Umbilical cord (tissue), 2 donors: ENCODE measurements around the gene AFMID. TPM values are rescaled to one million over a fixed set of nuclear protein-coding genes. Genes with fewer than 3 reads are reported as not detected.
"Not testable (repeated sequence)": the region's sequence is repeated elsewhere in the genome, so short reads cannot be mapped to it uniquely, and the experiment has no call there.

Experiments used
- DNase-seq: peaks from one replicate; pipeline ENCODE4 v3.0.0-alpha.2; 2015; ENCODE audit warnings: low spot score
- total RNA-seq: library from RNA; depleted of rRNA; stranded (reverse); fragments of >200 nt; gene quantifications from one replicate; pipeline ENCODE4 v1.2.3, GENCODE V29; 2014; ENCODE audit warnings: low replicate concordance; ENCODE audit not compliant: insufficient read depth

AFMID gene
- total RNA-seq, 1 donor from 2014 or later, result 5.3 TPM

DNA sequence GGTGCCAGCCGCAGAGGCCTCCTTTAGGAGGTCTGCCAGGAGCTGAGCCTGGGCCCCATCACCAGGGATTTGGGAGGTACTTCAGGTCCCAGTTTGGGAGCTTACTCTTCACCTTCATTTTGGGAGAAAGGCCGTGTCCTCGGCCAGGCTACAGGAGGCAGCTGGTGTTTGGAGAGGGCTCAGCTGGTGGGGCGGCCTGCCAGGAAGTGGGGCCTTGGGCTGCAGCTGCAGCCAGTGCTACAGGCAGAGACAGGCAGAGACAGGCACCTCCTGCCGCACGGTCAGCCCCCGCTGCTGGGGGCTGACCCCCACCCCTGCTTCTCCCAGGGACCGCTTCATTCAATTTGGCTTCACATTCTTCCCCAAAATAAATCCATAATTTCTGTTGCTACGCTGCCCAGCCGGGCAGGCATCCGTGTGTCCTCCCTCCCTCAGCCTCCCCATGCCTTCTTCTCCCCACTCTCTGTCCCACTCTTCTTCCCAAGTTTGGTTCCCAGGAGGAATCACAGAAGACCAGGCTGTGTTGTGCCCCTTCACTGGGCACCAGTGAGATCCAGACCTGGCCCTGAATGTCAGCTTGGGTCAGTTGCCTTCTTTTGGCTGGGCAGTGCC is 50.3 kb downstream of the AFMID start:
- no peak for DNase-seq

DNA sequence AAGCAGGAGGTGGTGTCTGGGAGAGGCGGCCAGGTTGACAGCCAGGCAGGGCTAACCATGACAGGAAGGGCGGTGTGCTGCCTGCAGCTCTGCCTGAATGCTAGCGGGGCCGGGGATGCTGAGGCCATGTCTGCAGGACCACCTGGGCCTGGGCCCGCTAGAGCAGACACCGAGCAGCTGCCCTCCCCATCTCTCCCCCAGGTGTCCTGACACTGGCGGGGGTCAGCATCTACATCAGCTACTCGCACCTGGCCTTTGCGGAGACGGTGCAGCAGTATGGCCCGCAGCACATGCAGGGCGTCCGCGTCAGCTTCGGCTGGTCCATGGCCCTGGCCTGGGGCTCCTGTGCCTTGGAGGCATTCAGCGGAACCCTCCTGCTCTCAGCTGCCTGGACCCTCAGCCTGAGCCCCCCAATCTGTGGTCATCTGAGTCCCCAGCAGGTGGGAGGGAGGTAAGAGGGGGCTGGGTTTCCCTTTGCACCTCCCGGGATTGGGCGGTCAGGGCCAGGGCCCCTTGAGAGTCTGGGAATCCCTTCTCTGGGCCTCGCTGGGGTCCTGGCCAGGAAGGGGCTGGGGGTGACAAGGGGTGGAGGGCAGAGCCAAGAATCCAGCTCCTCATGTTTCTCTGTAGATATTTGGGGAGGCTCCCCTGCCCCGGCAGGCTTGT is 51.8 kb downstream of the AFMID start:
- DNase-seq, result no peak

DNA sequence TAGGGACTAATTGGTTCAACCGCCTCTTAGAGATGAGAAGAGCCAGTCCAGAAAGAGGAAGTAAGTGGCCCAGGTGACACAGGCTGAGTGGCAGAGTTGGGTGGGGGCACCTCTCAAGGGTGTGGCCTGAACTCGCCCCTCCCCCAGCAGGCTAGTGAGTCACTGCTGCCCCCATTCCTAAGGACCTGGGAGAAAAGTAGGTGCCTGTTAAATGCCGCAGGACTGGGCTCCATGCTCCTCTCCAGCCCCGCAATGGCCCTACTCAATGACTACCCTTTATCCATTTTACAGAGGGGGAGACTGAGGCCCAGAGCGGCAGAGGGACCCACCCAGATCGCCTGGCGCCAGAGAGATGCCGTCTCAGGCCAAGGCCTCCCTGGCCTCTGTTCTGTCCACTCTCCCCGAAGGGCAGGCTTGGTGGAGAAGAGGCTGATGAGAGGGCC is 52.3 kb downstream of the AFMID start:
- no peak for DNase-seq

DNA sequence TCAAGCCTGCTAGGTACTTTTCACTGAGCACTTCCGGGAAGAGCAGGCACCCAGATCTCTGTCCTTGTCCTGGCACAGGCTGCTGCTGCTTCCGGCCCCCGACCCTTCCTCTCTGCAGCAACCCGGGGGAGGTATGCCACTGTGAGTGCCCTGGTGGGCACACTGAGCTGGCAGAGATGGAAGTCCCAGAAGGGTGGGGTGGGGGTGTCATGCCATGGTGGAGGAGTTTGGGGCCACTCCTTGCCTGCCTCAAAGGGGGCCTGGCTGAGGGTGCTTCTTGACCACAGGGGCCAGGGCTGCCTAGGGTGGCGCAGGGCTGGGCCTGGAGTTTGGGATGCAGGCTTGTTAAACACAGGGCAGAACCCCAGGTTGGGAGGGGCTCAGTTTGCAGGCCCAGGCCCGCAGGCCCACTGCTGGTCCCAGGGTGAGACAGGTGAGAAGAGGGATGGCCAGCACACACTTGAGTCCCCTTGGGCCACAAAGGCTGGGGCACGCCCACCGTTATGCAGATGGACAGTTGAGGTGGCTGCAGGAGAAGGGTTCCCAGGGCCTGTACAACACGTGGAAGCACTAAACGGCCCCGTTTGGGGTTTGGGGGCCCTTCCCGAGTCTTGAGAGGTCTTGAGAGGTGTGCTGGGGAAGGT is 53.0 kb downstream of the AFMID start:
- DNase-seq, result no peak

DNA sequence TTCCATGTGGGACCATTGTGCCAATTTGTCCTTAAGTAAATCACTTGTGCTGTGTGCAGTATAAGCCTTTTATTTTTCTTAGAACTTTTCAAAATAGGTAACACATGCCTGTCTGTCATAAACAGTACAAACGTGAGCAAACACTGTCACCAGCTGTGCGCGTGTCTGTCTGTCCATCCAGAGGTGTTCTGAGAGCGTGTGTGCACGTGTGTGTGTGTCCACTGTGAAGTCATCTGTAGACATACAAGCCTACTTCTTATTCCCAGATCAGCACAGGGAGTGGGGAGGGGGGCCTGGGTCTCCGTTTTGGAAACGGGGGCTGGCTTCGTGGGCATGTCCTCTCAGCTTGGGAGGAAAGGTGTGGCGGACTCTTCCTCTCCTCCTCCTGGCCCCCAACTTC is 53.7 kb downstream of the AFMID start:
- DNase-seq, result no peak

DNA sequence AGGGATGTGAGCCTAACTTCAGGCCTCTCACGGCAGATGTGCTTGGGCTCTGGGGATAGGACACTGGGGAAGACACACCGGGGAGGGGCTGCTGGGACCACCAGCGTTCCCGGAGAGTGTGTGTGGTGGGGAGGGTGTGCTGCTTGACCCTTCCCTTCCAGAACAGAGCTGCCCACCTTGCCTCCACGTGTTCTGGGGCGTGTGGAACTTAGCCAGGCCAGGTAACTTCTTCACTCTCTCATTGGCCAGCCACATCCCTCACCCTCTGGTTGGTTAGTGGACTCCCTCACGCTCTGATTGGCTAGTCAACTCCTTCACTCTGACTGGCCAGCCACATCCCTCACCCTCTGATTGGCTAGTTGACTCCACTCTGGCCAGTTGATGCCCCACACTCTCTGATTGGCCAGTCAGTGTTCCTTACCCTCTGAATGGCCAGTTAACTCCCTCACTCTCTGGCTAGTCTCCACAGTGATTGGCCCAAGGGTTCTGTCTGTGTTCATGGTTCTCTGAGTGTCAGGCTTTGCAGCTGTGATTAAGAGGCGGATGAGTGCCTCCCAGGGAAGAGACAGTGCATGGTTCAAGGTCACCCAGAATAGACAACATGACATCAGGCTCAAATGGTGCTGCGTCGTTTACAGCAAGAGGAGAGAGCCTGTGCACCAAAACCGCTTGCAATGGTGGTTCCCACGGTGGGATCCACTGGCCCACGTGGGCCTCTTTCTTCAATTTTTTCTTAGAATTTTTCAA is 54.3 kb downstream of the AFMID start:
- no peak for DNase-seq

DNA sequence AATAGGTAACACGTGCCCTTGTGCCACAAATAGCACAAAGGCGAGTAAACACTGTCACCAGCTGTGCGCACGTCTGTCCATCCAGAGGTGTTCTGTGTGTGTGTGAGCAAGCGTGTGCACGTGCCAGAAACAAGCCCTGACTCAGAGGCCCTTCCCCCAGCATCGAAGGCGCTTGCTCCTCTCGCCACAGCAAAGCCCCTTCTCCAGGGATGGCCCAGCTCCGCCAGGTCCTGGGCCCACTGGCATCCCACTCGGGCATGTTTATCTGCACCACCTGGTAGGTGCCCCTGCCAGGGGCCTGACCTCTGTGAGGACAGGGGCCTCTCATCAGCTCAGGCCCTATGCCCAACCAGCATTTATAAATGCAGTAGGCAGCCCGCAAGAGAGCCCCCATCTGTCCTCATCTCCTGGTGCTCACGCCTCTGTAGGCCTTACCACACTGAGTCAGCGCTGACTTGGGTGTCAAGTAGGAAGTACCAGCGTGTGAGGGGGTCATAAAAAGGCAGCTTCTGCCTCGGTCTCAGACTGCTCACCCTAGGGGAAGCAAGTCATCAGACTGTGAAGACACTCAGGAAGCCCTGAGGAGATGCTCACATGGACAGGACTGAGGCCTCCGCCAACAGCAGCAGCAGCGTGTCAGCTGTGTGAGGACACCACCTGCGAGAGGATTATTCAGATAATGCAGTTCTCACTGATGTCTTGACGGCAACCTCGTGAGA is 55.0 kb downstream of the AFMID start:
- DNase-seq, result no peak

DNA sequence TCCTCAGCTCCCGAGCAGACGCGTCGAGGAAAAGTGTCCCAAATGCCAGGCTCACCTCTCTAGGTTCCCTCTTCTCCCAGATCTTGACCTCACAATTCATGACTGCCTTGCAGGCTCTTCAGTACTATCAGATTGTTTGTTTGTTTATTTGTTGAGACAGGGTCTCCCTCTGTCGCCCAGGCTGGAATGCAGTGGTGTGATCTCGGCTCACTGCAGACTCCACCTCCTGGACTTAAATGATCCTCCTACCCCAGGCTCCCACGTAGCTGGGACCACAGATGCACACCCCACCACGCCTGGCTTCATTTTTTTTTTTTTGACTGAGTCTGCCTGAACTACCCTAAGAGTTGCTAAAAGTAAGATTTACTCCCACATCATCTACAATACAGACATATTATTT is 60.1 kb downstream of the AFMID start:
- DNase-seq, result no peak

DNA sequence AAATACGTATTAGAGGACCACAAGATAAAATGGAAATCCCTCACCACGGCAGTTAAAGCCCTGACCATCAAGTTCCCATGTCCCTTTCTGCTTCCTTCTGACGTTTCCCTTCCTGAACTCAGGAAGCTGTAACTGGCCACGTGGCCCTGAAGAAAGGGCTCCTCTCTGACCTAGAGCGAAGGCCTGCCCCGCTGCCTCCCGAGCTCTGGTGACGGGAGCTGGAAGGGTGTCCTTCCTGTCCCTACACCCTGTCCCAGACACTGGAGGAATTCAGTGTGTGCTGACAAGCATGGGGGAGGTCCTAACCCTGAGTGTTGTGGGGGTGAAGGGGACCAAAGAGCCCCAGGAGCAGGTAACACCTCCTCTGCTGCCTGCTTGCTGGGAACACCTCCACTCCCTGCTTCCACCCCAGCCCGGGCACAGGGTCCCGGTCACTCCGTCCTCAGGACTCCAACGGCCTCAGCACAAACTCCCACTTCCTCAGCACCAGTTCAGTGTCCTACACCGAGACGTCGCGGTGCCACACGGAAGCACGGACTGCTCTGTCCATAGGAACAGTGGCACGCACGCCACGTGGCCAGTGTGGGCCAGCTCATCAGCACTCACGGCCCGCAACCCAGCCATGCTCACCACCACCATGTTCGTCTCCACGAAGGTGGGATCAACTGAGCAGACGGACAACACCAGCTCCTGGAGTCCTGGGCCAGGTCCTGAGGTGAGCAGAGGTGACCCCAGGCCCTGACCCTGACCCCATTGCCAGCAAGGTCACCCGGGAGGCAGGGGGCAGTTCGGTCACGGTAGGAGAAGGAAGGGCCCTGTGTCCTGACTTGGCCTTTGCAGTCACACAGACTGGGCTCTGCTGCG is 61.1 kb downstream of the AFMID start:
- DNase-seq, result no peak

DNA sequence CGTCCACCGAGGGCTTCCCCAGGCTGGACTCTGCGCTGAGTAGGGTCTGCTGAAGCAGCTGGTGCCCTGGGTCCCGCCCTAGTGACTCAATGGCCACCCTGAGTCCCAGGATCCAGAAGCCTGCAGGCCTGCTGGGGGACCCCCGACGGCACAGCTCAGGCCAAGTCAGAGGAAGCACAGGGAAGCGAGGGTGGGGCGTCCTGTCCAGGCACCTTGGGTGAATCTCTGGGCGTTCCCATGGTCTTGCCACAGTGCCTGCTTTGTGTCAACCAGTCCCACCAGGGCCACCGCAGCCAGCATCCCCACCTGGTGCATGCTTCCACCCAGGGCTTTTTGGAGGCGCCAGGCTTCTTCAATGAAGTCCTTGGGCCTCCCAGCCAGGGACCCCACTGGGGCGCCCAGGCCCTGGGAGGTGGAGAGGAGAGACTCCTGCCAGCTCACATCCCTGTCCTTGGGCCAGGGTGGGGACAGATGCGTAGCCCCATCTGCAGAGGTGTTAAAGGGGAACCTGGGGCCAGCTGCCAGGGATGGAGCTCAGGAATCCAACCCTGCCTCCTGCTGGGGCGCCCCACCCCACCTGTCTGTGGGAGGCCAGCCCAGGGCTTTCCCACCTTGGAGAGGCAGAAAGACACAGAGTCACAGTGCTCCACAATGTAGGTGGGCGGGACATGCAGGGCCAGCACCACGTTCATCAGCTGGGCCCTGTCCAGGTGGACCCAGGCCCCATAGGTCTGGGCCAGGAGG is 62.1 kb downstream of the AFMID start:
- no peak for DNase-seq

DNA sequence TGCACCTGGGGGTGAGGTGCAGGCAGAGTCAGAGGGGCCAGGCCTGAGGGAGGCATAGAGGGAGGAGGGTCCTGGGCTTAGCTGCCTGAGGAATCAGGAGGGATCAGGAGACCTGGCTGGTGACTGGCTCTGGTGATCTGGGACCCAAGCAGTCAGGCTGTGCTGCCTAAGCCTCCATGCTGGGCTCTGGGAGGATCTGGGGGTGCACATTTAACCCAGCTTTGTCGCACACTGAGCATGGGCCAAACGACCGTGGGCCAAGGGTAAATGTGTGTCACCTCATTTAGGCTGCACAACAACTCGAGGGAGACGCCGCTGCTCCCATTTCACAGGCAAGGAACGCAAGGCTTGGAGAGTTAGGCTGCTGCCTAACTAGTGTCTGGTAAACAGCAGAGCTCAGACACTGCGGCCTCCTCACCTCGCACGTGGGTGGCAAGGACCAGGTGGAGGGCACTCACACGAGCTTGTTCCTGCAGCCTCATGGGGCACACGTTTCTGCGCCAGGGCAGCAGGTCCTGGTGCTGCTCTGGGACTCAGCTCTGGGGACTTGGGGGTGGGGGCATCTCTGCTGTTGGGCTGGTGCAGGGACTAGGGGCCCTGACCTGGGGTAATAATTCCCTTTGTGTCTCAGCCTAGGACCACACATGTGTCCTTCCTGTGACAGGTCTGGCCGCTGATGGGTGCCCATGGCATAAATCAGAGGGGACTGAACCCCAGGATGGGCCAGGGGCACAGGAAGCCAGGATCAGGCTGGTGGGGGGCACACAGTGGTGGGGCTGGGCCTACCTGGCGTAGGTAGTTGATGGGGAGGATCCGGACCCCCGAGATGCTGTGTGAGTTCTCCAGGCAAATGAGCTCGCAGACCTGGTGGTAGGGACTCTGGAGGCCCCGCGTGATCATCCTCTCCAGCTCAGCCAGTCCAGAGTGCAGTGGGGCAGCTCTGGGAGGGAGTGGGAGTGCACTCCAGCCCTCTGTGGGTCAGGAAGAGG is 63.0 kb downstream of the AFMID start:
- no peak for DNase-seq

DNA sequence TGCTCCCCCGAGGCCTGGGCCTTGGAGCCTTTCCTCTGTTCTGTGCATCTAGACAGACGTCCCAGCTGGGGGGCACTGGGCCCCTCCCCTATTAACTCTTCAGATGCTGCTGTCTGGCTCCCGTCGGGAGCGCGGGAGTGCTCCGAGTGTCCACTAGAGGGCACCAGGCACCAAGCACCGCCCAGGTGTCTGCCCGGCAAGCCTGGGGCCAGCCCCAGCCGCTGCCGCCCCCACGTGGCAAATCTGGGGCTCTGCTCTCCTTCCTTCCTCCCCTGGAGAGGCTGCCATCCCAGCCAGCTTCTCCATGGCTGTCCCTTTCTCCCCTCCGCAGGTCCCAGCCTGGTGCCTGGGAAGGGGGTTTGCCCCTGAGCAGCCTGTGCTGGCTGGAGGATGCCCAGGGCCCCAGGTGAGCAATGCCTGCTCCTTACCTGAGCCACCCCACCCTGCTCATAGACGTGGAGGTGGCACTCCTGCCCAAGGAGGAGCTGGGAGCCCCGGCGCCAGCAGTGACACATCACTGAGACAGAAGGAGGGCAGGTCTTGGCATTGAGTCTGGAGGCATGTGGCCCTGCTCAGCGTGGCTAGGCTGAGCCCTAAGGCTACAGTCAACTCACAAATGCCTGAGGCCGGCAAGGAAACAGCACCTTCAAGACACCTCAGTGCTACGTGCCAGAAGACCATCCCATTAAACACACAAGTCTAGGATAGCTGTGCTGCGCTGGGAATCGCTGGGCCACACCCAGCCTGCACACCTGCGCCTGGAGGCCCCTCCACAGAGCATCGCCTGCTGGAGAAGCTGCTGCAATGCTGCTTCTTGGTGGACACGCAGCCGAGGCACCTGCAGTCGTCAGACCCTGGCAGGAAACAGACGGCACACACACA is 64.0 kb downstream of the AFMID start:
- DNase-seq, result peak; percentile 89

DNA sequence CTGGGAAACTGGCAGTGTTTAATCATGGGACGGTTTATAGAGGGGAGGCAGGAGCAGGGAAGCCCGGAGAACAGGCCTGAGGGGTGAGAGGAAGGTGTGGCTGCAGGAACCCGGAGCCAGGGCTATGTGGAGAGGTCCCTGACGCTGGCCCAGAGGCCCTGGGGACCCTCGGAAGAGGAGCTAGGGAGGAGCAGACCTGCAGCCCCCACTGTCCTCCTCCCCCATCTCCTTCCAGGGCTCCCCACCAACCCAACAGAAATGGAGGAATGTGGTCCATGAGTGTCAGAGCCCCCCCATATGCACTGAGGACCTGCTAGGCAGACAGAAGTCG is 64.6 kb downstream of the AFMID start:
- DNase-seq, result no peak

DNA sequence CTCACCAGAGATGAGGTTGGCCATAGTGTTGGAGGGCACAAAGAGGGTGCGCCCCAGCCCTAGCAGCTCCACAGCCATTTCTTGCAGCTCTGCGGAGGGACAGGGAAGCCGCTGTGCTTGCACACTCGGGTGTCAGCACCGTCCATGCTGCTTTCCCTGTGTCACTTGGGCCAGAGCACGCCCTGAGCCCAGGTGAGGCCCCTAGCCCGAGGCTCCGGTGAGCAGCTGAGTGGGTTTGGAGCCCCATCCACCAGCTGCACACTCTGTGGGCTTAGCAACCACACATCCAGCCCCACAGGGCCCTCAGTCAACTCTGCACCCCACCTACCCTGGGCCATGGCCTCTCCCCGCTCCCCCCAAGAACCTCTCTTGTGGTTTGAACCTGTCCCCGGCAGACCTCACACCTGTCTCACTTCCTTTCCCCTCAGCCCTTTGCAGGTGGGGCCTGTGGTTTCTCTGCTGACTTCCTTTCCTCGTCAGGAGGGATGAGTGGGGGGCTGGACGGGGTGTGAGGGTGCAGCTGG is 65.0 kb downstream of the AFMID start:
- no peak for DNase-seq

DNA sequence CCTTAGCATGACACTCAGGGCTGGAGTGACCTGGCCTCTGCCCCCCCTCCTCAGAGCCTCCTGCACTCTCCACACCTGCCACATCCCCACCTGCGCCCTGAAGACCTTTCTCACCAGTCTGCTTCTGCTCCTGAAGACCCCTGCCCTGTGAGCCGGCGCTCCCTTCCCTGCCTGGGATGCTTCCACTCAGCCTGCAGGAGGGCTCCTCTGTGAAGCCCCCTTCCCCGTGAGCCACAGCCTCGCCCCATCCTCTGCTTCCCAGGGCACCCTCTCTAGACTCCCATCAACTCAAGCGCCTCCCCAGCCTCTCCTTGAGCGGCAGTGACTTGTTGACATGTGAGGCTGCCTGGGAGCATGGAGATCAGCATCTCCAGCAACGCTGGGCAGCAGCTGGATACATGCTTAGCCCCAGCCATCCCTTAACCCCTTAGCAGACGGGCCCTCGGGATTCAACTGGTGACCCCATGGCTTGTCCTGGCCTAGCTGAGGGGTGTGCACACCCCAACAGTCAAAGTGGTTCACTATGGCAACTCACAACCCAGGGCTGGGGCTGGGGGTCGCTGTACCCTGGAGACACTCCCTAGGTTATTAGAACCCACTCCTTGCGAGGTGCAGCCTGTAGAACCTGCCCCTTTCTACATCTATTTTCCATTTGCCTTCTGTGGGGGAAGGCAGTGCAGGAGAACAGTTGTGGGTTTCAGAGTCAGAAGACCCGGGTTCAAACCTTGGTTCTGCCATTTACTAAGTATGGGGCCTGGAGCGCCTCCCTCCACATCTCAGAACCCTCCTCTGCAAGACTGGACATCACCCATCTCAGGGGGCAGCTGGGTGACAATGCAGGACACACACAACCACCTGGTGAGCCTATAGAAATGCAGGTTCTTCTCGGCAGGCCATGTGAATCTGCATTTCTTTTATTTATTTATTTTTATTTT is 65.8 kb downstream of the AFMID start:
- DNase-seq, result no peak

DNA sequence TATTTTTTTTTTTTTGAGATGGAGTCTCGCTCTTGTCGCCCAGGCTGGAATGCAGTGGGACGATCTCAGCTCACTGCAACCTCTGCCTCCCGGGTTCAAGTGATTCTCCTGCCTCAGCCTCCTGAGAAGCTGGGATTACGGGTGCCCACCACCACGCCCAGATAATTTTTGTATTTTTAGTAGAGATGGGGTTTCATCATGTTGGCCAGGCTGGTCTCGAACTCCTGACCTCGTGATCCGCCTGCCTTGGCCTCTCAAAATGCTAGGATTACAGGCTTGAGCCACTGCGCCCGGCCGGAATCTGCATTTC is 66.4 kb downstream of the AFMID start:
- DNase-seq, result not testable (repeated sequence)
